ENCODE results near the gene COL3A1.

Gene COL3A1

GRCh38 chr2:189057316-189057715, 83.1 kb downstream of the COL3A1 start:
- CTCF ChIA-PET: no interaction called here
- POLR2A ChIA-PET: no interaction called here

DNA sequence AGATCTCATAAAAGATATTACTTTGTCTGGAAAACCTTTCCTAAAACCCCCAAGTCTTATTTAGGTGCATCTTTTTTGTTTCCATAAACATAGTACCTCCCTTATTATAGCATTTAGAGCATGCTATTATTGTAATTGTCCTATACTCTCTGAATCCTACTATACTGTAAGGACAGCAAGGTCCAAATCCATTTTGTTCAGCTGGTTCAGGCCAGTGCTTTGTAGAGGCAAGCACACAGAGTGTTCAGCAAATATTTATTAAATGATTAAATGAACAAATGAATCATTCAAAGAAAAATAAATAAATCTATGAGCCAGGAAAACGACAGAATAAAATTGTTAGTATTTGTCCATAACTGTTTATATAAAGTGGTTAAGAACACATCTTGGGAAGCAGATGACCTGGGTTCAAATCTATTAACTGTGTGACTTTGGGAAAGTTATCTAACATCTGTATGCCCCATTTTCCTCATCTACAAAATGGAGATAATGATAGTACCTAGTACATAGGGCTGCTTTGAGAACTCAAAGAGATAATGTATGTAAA, 86.0 kb downstream of the COL3A1 start:
- ChIA-PET POLR2A (no interaction called here), CTCF (no interaction called here)
- Histone ChIP-seq H3K4me3 (ENCODE audit: control insufficient read depth in 1 of 7, extremely low read depth in 1 of 7, insufficient read depth in 4 of 7, low read depth in 2 of 7, low read length in 6 of 7) (no peak overlapping the region), H3K9me3 (ENCODE audit: control extremely low read depth in 1 of 5, control insufficient read depth in 4 of 5, insufficient read depth in 2 of 5, low read depth in 1 of 5, low read length in 4 of 5) (no peaks in the 10 kb centered on the region), H3K27me3 (replicated peaks in 2 of 5; ENCODE audit: control insufficient read depth in 4 of 5, insufficient read depth in 5 of 5, low read length in 4 of 5) (no peaks in the 10 kb centered on the region), H3K36me3 (ENCODE audit: control insufficient read depth in 4 of 4, insufficient read depth in 4 of 4, low read length in 3 of 4) (no peaks in the 10 kb centered on the region), H3K27ac (ENCODE audit: insufficient read depth in 1 of 2, low read depth in 1 of 2, low read length in 2 of 2, poor library complexity in 1 of 2, severe bottlenecking in 2 of 2) (no peak overlapping the region), H3K4me1 (ENCODE audit: control extremely low read depth in 1 of 4, control insufficient read depth in 4 of 4, insufficient read depth in 4 of 4, low read length in 3 of 4) (no peaks in the 10 kb centered on the region)
- WGBS (ENCODE audit: insufficient coverage): 100% methylated on average over 1 of the region's 1 CpG
- no peak for DNase-seq

More at GRCh38 chr2:189057316-189057715, 83.1 kb downstream of the COL3A1 start:
- Histone ChIP-seq H3K4me3 (ENCODE audit: control insufficient read depth in 1 of 7, extremely low read depth in 1 of 7, insufficient read depth in 4 of 7, low read depth in 2 of 7, low read length in 6 of 7) (no peak overlapping the region), H3K4me1 (ENCODE audit: control extremely low read depth in 1 of 4, control insufficient read depth in 4 of 4, insufficient read depth in 4 of 4, low read length in 3 of 4) (no peaks in the 10 kb centered on the region), H3K27ac (ENCODE audit: insufficient read depth in 1 of 2, low read depth in 1 of 2, low read length in 2 of 2, poor library complexity in 1 of 2, severe bottlenecking in 2 of 2) (no peak overlapping the region), H3K27me3 (replicated peaks in 2 of 5; ENCODE audit: control insufficient read depth in 4 of 5, insufficient read depth in 5 of 5, low read length in 4 of 5) (no peaks in the 10 kb centered on the region), H3K9me3 (ENCODE audit: control extremely low read depth in 1 of 5, control insufficient read depth in 4 of 5, insufficient read depth in 2 of 5, low read depth in 1 of 5, low read length in 4 of 5) (no peaks in the 10 kb centered on the region), H3K36me3 (ENCODE audit: control insufficient read depth in 4 of 4, insufficient read depth in 4 of 4, low read length in 3 of 4) (no peaks in the 10 kb centered on the region)
- DNase-seq: no peak
- no CpG with 5 or more reads among the region's 2 CpGs for WGBS (ENCODE audit: insufficient coverage)

Data from common myeloid progenitor, CD34-positive (primary cell).